DND-41 (cell line): ENCODE measurements around the gene FLNC.

Experiments used
- ATAC-seq: fragments of 200-7000 bp; cut with Tn5 transposase; 3 replicates; pipeline ENCODE4 v1.9.1; 2021; ENCODE audit warnings: low read depth; ENCODE audit not compliant: insufficient read depth
- DNase-seq: peaks from one replicate; pipeline ENCODE4 v3.0.0-alpha.2; 2020
- H2AFZ ChIP-seq: 2 replicates; pipeline ENCODE4 v1.6.0; 2012; ENCODE audit warnings: low read depth, low read length
- H3K27ac ChIP-seq: 2 replicates; pipeline ENCODE4 v1.5.1; 2012; ENCODE audit warnings: low read length, inconsistent platforms
- H3K27me3 ChIP-seq: fragments of 200-600 bp; sonication (generic); 2 replicates; pipeline ENCODE4 v1.6.0; 2012; ENCODE audit warnings: low read length, mild to moderate bottlenecking, inconsistent platforms; ENCODE audit not compliant: insufficient read depth, poor library complexity
- H3K36me3 ChIP-seq: 2 replicates; pipeline ENCODE4 v1.5.1; 2012; ENCODE audit warnings: low read length, inconsistent platforms; ENCODE audit not compliant: insufficient read depth
- H3K4me1 ChIP-seq: 2 replicates; pipeline ENCODE4 v1.5.1; 2012; ENCODE audit warnings: mild to moderate bottlenecking, low read length; ENCODE audit not compliant: insufficient read depth
- H3K4me2 ChIP-seq: 2 replicates; pipeline ENCODE4 v1.6.0; 2012; ENCODE audit warnings: mild to moderate bottlenecking, moderate library complexity, low read length, inconsistent platforms; ENCODE audit not compliant: insufficient read depth
- H3K4me3 ChIP-seq, 2 experiments: fragments of 200-600 bp in 1 of 2; shearing (Covaris generic) in 1 of 2; 2 replicates each; pipeline ENCODE4 v1.5.1; 2012 to 2016; ENCODE audit warnings: inconsistent platforms in 2 of 2, low read length in 2 of 2, mild to moderate bottlenecking in 2 of 2, low read depth in 1 of 2, moderate library complexity in 1 of 2
- H3K79me2 ChIP-seq: 2 replicates; pipeline ENCODE4 v1.6.0; 2012; ENCODE audit warnings: low read length, inconsistent platforms; ENCODE audit not compliant: insufficient read depth
- H3K9ac ChIP-seq: 2 replicates; pipeline ENCODE4 v1.6.0; 2012; ENCODE audit warnings: low read depth, mild to moderate bottlenecking, inconsistent platforms, low read length, moderate library complexity
- H3K9me3 ChIP-seq: 2 replicates; pipeline ENCODE4 v1.5.1; 2012; ENCODE audit warnings: low read length, moderate library complexity, mild to moderate bottlenecking, inconsistent platforms; ENCODE audit not compliant: insufficient read depth, severe bottlenecking
- H4K20me1 ChIP-seq: 2 replicates; pipeline ENCODE4 v1.6.0; 2012; ENCODE audit warnings: low read length; ENCODE audit not compliant: insufficient read depth
- CTCF ChIP-seq: IDR thresholded peaks from 2 replicates; pipeline ENCODE4 v1.5.1; 2012; ENCODE audit warnings: borderline replicate concordance, low read length, moderate library complexity, mild to moderate bottlenecking; ENCODE audit not compliant: poor library complexity, severe bottlenecking; ENCODE audit errors: extremely low read depth
- EZH2 ChIP-seq: IDR thresholded peaks from 3 replicates; pipeline ENCODE4 v1.6.1; 2012; ENCODE audit warnings: borderline replicate concordance, low read depth, mild to moderate bottlenecking, moderate library complexity, low read length, inconsistent platforms; ENCODE audit not compliant: severe bottlenecking

The FLNC gene

DNA sequence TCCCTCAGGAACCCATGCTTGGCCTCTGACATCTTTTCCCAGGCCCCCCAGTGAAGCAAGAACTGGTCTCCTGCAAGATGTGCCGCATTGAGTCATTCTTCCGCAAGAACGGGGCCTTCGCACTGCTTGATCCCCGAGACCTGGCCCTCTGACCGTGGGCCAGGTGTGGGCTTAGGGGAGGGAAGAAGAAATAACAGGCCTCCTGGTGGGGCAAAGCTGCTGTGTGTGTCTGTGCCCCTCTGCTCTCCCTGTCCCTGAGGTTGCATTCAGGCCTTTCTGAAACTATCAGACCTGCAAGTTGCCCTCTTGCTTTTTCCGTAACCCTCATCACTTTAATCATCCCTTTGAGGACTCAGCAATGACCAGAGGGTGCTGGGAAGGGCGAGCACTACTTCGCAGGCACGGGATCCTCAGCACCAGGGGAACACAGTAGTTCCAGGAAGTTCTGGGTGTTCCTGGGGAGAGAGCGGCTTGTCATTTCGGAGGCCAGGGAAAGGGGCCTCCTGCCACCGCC, 38.5 kb downstream of the FLNC start:
- no peak for TF ChIP-seq CTCF
- no peak for TF ChIP-seq EZH2
- Histone ChIP-seq H3K27ac (no peak overlapping the region), H3K36me3 (peaks cover 22% of the 10 kb centered on the region), H3K4me1 (peaks cover 18% of the 10 kb centered on the region), H3K4me2 (no peak overlapping the region), H3K9ac (no peak overlapping the region), H3K4me3 (no peak overlapping the region), H2AFZ (no peak overlapping the region), H3K27me3 (no peaks in the 10 kb centered on the region), H4K20me1 (peaks cover 27% of the 10 kb centered on the region), H3K9me3 (no peaks in the 10 kb centered on the region), H3K79me2 (peaks cover 14% of the 10 kb centered on the region)
- ATAC-seq = no peak
- no peak for DNase-seq

DNA sequence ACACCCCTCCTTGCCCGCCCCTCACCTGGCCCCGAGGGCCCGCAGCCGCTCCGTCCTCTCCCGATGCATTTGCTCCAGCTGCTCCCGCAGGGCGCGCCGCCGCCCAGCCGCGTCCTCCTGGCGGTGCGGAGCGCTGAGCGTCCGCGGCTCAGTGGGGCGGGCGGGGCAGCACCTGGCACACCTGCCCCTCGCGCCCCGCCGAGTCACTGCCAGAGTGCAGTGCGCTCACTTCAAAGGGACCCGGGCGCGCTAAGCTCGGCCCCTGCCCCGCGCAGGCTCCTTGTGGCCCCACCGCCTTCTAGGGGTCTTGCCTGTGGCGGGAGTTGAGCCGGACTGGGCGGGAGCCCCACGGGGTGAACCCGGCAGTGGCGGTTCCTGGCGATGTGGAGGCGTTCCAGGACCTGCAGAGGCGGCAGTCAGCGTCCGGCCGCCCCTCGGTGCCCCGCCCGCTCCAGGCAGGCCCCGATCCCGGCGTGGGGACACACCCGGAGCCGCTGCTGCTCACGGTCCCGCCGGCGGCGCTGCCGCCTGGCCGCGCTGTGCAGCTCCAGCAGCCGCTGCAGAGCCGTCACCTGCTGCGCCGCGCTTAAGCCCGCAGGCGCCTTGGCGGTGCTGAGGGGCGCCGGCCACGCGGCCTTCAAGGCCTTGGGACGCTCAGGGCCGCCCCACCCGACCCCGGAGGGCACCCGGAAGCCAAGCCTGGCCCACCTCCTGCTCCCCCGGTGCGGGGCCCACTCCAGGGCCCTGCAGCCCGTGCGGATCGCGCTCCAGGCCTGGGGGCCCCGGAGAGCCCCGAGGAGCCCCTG, 39.1 kb downstream of the FLNC start:
- Histone ChIP-seq H3K9me3 (no peaks in the 10 kb centered on the region), H3K27me3 (no peaks in the 10 kb centered on the region), H3K27ac (no peak overlapping the region), H2AFZ (peak overlapping the region; percentile 26), H3K36me3 (peaks cover 22% of the 10 kb centered on the region), H3K4me2 (peak overlapping the region; percentile 57), H3K79me2 (peaks cover 7% of the 10 kb centered on the region), H3K4me3 (peak overlapping the region in 1 of 2 experiments; percentile 44; a peak in 2 of 4 replicates), H3K9ac (peak overlapping the region; percentile 46), H4K20me1 (peaks cover 25% of the 10 kb centered on the region), H3K4me1 (peaks cover 12% of the 10 kb centered on the region)
- TF ChIP-seq EZH2 (no peak), CTCF (peak; percentile 7)
- ATAC-seq (peak; percentile 82), DNase-seq (peak; percentile 34)

DNA sequence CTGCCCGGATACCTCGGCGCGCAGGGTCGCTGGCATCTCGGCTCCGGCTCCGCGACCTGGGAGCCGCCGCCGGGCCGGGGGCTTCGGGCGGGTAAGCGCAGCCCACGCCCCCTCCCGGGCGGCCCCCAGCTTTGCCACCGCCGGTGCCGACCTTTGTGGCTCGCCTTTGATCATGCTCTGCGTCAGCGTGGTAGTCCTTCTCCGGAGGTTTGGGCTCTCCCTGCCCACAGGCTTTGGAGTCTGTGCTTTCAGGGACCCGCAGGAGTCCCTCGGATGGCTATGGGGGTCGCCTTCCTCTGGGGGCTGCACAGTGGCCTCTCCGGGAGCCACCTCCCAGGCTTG, 39.7 kb downstream of the FLNC start:
- Histone ChIP-seq H3K9me3 (no peaks in the 10 kb centered on the region), H3K4me2 (peak overlapping the region; percentile 57), H3K4me1 (peaks cover 11% of the 10 kb centered on the region), H2AFZ (peak overlapping the region; percentile 60; the same call in 1 of the 2 replicates), H3K79me2 (peaks cover 3% of the 10 kb centered on the region; the same call in 1 of the 2 replicates), H3K27ac (no peak overlapping the region), H3K4me3 (peak overlapping the region in 1 of 2 experiments; percentile 44; a peak in 2 of 4 replicates), H3K27me3 (no peaks in the 10 kb centered on the region), H4K20me1 (peaks cover 25% of the 10 kb centered on the region), H3K36me3 (peaks cover 20% of the 10 kb centered on the region), H3K9ac (peak overlapping the region; percentile 46)
- no peak for TF ChIP-seq CTCF
- no peak for TF ChIP-seq EZH2
- peak; percentile 55; the same call in 2 of the 3 replicates for ATAC-seq
- DNase-seq = peak; percentile 32
